Activated CD8-positive, alpha-beta memory T cell treated with anti-CD3 and anti-CD28 coated beads for 48 hours (primary cell): ENCODE measurements around the gene TENM3.
A peak's percentile ranks its signal among the peaks of the same experiment; 100 is the strongest.
"Not testable (repeated sequence)": the region's sequence is repeated elsewhere in the genome, so short reads cannot be mapped to it uniquely, and the experiment has no call there.

Experiments
- DNase-seq, 3 experiments: peaks; one replicate each; pipeline ENCODE4 v3.0.0-alpha.2; 2020; ENCODE audit warnings: low read depth in 2 of 3, low spot score in 2 of 3

TENM3 gene

DNA sequence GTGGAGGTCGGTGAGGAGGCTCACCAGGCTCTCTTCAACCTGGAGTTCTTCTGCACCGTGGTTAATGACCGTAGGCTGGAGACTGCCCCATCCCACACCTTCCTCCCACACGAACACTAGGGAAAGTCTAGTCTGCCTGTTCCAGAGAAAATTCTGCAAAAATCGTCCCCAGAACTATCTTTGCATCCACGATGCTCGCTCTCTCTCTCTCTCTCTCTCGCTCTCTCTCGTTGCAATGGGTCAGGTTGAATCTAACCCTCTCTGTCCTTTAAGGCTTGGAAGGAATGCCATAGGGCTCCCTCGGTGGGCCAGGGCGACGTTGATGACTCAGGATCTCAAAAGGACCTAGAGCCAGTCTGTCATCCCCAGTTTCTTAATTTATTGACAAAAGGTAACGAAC lies 562.5 kb downstream of the TENM3 start:
- no peak for DNase-seq

DNA sequence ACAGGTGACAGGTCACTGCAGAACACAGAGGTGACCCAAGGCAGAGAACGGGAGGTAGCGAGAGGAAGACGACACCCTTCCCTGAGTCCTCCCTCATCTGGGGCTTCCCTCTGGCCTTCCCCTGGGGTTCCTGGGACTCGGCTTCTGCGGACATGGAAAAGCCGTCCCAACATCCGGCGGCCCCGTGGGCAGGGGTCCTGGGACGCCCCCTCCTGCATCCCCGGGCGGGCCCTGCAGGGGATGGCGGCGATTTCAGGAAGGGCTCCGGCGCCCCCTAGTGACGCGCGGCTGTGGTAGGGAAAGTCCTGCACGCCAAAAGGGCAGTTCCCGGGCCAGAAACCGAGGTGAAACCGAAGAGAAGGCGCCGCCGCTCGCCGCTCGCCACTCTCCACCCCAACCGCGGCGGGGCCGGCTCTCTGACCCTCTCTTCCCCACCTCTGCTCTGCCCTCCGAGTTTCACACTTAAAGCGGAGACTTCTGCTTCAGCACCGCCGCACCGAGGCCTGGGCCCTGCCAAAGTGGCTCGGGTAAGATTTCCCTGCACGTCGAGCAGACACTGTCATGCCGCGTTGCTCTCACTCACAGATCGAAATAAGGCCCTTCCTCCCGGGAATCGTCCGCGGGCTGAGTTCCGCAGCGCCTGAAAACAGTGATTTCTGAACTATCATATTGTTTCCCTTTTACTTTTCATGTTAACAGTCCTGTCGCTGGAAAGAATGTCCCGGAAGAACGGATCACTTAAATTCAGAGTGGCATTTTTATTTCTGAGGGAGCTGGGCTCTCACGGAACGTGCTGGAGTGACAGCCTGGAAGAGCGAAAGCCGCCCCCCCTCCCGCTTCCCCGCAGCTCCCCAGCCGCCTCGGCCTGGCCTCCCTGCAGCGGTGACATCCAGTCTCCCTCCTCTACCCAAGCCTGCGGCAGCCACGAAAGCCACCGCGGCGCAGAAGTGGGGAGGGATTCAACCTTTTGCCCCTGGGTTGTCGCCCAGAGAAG lies 563.4 kb downstream of the TENM3 start:
- DNase-seq = peak; percentile 36 to 67 (median 65)

DNA sequence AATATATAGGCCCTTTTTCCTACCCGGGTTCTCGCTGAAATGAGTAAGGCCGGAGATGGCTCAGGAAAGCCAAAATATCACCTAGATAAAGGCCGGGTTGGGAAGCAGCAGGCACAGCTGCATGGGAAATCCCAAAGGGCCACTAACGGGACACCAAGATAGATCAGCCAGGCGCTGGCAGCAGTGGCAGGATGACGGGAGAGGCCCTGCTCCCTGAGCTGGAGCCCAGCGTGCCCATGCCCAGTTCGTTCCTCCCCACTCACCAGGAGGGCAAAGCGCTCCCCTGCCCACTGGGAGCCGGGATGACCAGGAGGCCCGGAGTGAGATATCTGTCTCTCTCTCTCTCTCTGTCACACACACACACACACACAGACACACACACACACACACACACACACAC lies 564.1 kb downstream of the TENM3 start:
- DNase-seq = no peak

DNA sequence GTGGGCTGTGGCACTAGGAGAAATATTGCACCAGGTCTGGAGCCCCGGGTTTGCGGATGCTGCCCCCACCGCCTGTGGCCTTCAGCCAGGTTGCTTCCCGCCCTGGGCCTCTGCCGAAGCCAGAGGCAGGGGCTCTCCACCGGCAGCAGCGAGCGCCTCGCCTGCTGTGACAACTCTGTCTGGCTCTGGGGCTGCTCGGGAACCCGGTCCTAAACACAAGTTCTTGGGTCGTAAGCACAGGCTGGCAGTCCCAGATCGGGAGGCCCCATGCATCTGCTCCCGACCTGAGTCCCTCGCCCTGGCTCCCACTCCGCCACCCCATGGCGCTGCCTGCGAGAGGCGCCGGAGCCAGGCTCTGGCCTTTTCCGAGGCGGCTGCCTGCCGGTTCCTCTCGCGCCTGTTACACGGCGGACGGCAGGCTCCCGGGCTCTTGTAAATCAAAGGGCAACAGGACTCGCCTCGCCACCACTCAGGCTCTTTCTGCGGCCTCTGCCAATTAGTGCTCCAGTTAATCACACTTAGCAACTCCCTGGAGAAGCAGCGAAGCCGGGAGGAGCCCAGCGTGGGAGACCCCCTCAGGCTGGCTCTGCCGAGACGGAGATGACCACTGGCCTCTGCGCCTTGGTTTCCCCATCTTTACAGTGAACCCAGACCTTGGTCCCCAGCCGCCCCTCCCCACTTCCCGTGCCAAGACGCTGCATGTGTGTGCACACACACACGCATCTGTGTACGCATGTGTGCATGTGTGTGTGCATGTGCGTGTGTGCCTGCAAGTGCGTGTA lies 564.8 kb downstream of the TENM3 start:
- no peak for DNase-seq

DNA sequence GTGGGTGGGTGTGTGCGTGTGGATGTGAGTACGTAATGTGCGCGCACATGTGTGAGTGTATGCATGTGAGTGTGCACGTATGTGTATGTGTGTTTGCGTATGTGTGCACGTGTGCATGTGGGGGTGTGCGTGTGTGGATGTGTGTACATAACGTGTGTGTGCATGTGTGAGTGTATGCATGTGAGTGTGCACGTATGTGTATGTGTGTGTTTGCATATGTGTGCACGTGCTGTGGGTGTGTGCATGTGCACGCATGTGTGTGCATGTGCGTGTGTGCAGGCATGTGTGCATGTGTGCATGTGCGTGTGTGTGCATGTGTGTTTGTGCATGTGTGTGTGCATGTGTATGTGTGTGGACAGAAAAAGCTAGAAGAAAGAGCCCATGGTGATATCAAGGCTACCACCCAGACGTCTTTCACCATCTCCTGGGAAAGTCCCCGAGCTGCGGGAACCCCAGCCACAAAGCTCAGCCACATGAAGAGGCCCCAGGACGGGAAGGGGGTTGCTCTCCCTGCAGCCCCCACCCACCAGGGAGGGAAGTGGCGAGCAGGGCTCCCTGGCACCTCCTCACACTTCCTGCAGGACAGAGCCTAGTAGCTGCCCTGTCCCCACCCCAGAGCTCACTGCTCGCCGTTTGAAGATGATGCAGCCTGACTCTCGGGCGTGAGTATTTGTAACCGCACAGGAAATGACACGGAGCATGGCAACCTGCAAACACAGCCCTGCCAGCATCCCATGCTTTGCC lies 565.6 kb downstream of the TENM3 start:
- peak; percentile 18 to 42 (median 40) for DNase-seq

DNA sequence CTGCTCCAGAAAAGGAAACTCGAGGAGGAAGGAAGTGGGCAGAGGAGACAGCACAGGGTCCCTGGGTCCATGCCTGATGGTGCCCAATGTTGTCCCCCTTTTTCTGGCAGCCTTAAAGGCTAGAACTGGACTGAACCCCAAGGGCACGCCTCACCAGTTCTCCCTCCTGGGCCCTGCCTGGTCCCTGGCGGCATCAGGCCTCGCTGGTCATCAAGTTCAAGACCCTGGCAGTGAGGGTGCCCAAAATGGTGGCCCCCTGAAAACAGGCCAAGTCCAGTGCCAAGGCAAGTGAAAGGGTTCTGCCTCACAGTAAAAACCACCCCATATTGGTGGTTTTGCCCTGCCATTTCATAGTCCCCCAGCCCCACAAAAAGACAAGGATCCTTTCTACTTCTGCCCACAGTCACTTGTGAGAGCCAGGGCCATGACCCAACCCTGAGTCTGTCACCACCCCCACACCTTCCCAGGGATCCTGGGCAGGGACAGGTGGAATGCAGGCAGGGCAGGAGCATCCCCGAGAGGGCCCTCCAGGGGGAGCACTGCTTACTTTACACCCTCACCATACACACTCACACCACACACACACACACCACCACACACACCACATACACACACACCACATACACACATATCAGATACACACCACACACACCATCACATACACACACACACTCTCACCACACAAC lies 566.4 kb downstream of the TENM3 start:
- no peak for DNase-seq

DNA sequence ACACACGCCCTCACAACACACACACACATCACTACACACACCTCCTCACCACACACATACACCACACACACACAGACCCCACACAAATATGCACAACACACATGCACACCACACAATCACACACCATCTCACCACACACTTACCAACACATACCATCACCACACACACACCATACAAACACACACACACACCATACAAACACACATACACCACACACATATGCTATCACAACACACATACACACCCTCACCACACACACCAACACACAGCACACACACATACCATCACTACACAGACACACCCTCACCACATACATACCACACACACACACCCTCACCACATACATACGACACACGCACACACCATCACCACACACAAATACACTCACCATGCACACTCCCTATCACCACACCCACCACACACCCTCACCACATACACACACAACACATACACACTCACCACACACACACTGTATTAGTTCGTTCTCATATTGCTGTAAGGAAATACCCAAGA lies 567.0 kb downstream of the TENM3 start:
- DNase-seq = no peak

DNA sequence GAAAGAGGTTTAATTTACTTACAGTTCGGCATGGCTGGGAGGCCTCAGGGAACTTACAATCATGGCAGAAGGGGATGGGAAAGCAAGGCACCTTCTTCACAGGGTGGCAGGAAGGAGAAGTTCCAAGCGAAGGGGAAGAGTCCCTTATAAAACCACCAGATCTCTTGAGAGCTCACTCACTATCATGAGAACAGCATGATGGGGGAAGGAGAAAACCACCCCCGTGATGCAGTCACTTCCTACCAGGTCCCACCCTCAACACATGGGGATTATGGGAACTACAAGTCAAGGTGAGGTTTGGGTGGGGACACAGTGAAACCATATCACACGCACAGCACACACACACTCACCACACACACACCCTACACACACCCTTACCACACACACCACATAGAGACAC lies 569.7 kb downstream of the TENM3 start:
- no peak for DNase-seq

DNA sequence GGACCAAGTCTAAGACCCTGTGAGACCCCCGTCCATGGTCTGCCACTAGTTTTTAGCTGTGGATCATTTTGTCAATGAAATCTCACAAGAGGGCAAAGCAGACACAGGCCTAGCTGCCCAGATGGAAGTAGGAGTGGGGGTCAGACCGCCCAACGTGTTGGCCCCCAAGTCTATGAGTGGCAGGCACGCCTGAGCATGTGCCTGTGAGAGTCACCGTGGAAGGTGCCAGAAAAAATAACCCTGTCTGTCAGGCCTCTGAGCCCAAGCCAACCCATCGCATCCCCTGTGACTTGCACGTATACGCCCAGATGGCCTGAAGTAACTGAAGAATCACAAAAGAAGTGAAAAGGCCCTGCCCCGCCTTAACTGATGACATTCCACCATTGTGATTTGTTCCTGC lies 570.9 kb downstream of the TENM3 start:
- not testable (repeated sequence) for DNase-seq

DNA sequence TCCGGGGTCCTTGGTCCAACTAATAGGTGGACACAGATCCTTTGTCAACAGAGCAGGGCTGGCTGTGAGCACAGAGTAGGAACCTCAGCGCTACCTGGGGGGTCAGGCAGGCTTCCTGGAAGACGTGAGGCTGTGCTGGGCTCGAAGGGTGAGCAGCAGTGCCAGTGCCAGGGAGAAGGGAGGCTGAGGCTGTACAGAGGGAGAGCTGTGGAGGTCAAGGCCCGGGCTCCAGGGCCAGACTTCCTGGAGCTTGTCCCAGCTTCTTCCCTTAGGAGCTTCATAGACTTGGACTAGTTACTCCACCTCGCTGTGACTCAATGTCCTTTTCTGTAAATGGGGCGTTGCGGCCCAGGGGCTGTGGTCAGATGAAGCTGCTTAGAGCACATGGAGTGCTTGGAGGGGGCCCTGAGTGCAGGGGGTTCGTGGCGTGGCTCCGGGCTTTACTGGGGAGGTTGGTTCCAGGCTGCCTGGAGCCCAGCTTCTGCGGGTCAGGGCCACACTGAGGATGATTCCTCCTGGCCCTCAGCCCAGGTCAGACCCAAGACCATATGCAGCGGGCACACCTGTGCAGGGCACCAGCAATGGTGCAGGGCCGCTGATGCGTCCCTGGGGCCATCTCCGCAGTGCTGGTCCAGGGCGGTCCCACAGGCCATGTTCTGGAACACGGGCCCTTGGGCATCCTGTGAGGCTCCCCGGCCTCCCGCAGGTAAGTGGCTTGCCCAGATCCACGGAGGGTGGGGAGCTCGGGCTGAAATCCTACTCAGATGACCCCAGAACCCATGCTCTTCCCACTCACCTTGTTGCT lies 575.9 kb downstream of the TENM3 start:
- no peak for DNase-seq

DNA sequence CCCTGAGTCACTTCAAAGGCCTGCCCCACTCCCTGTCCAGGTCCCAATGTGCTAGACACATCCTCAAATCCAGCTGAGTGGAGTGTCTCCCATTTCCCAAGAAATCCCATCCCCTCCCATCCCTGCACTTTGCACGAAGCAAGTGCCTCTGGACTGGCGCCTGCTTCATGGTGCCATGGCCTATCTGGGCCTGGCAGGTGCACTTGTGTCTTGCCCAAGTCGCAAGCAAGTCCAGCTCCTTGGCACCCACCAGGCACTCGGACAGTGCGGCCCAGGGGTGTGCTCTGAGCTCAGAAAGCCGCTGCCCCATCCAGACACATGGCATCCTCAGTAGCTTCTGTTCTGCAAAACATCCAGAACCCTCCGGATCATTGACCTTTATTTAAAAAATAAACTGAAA lies 576.5 kb downstream of the TENM3 start:
- no peak for DNase-seq

DNA sequence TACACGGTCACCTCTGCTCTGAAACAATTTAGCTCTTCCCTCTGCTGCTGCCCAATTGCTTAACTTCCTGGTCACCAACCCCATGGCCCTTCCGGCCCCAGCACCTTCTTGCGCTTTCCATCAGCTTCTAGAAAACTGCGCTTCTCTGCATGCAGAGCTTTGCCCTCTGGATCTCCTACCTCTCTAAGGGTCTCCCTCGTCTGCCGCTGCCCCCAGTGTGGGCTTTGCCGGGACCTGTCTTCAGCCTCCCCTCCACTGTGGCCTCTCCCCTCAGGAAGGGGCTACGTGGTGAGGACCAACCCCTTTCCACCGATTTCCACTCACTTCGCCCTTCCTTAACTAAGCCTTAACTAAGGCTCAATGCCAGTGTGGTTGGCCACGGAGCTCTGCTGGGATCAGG lies 579.4 kb downstream of the TENM3 start:
- DNase-seq = no peak

DNA sequence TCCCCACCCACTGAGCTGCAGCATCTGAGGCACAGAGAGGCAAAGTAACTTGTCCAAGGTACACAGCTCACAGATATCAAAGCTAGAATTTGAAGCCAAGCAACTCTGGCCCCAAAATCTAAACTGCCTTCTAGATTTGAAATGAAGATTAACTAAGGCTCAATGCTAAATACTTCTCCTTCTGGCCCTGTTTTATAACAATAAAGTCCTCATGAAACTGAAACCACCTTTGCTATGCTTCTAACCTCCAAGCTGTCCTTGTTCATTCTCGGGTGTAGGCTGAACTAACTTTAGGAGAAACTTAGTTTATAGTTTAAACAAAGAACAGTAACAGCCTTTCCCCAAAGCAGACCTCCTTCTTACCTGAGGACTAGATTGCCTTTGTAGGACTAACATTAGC lies 580.4 kb downstream of the TENM3 start:
- no peak for DNase-seq

DNA sequence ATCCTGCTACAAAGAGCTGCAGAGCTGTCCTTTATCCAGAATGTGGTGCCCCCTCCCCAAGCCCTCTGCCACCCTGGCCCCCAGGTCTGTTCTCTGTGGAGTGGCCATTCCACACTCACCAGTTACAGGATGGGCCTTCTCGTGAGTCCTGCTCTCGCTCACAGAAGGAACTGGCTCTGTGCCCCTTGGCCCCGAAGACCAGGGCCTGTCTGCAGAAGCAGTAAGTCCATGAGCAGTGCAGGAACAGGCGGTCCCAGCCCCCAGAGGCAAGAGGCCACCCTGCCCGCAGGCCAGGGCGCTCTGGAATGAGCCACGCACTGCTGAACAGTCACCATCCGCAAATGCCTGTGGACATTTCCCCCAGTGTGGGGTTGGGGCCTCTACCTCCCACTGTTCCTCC lies 581.8 kb downstream of the TENM3 start:
- DNase-seq = no peak

DNA sequence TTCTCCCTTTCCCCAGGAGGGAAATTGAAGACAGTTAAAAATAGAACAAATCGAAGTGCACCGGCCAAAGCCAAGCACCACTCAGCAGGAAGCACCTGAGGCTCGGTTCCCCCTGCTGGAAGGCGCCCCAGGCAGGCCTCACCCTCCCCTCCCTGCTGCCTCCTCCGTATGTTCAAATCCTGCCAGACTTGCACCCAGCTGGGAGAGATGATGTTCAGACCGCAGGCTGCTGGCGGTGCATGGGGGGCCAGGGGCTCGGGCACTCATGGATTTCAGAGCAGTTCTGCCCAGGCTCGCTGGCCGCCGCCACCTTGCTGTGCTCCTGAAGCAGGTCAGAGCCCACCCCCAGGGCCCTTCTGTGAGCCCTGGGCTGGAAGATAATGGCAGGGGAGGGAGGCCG lies 582.6 kb downstream of the TENM3 start:
- no peak for DNase-seq

DNA sequence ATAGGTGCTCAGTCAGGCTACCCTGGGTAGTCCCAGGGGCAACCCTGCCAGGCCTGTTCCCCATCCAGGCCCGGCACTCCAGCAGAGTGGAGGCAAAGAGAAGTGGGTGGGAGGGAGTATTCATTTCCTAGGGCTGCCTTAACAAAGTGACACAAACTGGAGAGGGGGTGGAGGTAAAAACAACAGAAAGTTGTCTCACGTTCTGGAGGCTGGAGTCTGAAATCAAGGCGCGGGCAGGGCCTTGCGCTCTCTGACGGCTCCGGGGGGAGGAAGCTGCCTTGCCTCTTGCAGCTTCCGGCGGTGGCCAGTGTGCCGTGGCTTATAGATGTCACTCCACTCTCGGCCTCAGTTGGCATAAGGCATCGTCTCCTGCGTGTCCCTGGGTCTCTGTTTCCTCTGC lies 583.2 kb downstream of the TENM3 start:
- DNase-seq = no peak

DNA sequence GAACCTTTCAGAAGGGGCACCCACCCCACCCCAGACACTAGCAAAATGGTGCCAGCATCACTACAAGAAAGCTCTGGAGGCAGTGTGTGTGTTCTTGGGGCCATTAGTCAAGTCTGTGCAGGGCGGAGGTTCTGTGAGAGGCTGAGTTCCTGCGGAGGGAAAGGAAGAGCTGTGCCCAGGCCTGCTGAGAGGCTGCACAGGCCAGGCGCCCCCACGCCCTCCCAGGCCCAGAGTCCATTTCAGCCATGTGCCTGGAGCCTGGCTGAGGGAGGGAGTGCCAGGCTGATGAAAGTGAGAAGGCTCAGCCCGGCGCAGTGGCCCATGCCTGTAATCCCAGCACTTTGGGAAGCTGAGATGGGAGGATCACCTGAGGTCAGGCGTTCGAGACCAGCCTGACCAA lies 584.0 kb downstream of the TENM3 start:
- DNase-seq = no peak

DNA sequence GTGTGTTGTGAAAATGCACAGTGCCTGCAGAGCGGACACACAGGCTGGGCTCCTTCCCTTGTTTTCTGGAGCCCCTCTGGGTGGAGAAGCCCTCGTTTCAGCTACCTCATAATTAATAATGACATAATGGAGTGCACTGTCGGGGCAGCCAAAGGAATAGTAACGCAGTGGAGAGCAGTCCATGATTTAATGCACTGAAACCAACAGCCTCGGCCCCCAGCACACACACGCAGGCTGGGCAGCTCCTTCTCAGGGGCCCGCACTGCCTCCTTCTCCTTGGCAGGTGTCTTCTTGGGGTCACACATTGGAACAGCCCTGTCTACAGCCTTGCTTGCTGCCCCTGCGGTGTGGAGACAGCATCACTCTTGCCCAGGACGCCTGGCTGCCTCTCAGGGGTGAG lies 584.8 kb downstream of the TENM3 start:
- DNase-seq = no peak

DNA sequence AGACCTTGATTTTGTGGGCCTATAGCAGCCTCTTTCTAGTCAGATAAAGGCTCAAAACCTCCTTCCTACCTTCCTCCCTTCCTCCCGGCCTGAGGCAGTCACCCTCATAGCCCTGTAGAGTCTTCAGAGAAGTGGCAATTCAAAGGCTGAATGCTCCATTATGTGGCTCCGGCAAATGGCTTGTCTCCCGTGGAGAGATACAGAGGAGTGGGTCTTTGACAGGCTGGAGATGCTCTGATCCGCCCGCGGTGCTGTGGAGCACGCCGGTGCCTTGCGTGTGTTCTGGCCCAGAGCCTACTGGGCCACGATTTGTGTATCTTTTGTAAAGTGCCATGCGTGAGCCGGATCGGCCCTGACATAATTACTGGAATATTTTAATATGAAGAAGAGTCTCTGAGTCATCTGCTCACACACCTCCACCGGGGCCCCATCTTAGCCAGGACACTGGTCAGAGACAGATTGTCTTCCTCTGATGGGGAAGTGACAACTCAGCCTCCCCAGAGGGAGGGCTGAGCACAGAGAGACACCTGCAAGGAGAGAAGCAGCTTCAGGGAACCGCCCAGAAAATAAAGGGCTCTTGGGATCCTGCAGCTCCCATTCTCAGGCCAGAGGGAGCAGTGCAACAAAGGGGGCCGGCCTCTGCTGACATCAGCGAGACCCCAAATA lies 585.3 kb downstream of the TENM3 start:
- no peak for DNase-seq
